Measurements from ENCODE around the gene SHROOM3.

The SHROOM3 gene

DNA sequence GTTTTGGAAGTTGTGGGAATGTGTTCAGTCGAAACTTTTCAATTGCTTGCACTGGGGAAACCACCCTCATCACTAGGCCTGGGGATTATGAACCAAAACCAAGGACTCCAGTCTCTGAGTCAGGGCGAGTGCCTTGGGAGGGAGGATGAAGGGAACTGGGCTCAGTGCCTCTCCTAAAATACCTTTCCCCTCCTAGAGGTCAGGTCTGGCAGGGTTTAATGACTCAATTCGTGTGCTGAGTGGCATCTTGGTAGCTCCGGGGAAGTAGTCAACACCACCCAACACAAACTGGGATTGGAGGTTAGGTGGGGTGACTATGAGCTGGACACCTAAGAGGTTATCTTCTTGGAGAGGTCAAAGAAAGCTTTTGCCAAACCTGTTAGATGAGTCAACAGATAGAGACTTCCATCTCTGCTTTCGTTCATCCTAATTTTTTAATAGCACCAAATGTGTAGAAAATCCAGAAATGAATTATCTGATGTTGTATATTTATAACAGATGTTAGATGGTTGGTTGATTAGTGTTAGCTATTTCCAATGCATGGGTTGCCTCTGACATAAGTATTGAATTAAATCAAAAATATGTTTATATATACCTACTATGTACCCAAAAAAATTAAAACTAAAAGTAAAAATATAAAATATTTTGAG, 202.8 kb downstream of the SHROOM3 start:
- DNase-seq: no peak

DNA sequence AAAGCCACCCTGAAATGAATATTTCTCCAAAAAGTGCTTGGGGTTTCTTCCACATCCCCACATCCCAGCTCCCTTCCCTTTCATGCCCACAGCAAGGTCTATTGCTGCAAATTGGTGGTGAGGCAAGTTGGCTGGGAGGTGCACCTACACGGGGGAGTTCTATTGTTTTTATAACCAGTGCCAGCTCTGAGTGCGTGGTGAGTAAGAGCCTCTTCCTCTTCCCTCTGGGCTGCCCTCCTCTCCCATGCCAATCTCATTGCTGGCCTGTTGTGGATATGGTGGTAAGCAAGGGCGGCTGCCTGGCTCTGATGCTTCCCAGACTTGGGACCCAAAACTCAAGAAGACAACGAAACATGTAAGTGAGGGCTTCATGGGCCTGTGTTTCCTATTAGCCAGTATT, 204.3 kb downstream of the SHROOM3 start:
- no peak for DNase-seq

GRCh38 chr4:76640353-76640910, 205.4 kb downstream of the SHROOM3 start:
- DNase-seq: no peak

DNA sequence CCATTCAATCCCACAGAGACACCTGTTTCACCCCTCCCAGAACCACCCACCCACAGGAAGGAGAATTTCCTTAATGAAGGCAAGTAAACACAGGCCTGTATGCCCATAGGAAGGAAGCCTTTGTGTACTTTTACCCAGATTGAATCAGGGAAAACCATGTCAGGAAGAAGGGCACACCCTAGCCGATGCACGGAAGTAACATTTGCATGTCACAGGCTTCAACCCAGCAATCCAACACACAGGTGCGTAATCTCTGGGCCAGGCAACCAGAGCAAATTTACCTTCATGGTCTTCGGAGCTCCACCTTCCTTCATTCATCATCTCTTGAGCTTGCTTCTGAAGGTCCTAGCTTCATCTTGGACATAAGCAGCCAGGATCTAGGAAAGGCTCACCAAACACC, 206.3 kb downstream of the SHROOM3 start:
- no peak for DNase-seq

GRCh38 chr4:76641758-76642157, 206.7 kb downstream of the SHROOM3 start:
- no peak for DNase-seq

GRCh38 chr4:76644831-76645485, 209.9 kb downstream of the SHROOM3 start:
- DNase-seq: no peak

GRCh38 chr4:76649086-76649485, 214.1 kb downstream of the SHROOM3 start:
- no peak for DNase-seq

GRCh38 chr4:76651616-76652015, 216.6 kb downstream of the SHROOM3 start:
- DNase-seq: no peak

- DNase-seq: no peak
Observed at GRCh38 chr4:76652389-76652788, 217.4 kb downstream of the SHROOM3 start.

DNA sequence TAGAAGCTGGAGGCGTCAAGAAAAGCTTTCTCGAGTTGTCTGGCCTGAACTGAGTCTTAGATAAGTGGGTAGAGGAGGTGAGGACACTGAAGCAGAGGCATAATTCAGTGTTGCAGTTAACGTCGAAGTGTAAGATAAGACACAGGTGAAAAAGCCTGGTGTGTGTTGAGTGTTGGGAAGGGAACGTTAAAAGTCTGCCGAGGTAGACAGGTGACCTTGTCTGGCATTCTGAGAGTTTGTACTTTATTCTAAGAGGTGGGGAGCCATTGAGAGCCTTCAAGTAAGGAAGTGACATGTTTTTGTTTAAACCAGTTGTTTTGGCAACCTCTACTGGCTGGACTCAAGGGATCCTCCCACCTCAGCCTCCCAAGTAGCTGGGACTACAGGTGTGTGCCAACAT, 219.1 kb downstream of the SHROOM3 start:
- no peak for DNase-seq

DNA sequence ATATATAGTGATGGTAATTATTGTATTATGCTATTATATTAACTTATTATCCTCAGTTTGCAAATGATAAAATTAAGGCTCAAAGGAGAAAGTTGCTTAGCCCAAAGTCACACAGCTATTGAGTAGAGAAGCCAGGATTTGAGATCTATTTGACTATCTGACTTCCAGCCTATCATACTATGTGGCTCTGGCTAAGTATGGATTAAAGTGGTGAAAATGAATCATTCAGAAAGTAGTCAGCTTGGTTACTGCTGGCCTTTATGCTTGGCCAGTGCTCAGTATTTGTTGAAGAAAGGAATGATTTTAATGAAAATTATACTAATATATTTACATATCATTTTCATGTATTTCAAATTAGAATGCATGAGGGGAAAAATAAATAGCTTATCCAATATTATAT, 219.8 kb downstream of the SHROOM3 start:
- DNase-seq: no peak

DNA sequence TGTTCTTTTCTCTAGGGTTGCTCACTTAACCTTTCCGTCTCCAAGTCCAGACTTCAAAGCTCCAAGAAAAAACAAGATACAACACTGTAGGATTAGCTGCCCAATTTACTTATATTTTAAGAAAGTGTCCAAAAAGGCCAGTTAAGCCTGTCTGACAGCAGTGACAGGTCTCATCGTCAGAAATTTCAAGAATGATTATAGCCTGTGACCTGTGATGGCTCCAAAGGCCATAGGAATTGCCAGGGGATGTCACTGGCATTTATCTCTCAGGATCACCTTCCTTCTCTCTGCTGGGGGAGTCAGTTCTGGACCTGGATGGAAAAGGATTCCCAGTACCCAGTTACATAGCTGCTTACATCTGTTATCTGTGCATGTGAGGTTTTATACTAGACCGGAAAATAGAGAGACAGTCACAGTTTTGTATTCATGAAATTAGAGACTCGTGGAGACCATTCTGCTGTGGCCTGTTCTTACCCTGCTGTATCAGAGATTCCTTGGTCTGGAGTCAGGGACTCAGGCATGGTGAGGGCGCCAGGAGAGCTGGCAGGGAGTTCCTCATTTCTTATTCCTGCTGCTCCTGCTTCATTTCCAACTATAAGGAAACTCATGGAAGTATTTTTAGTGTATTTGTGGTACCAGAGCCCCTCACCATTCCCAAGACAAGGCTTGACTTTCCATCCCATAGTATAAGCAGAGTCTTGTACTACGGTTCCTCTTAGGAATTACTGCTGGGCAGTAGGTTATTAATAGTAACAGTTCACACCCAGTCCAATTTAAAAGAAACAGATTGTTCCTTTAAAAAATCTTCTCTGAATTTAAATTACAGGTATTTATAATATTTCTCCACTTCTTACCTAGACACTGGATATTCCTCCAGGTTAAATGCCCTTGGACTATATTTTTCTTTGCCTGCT, 220.8 kb downstream of the SHROOM3 start:
- DNase-seq: no peak

GRCh38 chr4:76657443-76657842, 222.4 kb downstream of the SHROOM3 start:
- no peak for DNase-seq

DNA sequence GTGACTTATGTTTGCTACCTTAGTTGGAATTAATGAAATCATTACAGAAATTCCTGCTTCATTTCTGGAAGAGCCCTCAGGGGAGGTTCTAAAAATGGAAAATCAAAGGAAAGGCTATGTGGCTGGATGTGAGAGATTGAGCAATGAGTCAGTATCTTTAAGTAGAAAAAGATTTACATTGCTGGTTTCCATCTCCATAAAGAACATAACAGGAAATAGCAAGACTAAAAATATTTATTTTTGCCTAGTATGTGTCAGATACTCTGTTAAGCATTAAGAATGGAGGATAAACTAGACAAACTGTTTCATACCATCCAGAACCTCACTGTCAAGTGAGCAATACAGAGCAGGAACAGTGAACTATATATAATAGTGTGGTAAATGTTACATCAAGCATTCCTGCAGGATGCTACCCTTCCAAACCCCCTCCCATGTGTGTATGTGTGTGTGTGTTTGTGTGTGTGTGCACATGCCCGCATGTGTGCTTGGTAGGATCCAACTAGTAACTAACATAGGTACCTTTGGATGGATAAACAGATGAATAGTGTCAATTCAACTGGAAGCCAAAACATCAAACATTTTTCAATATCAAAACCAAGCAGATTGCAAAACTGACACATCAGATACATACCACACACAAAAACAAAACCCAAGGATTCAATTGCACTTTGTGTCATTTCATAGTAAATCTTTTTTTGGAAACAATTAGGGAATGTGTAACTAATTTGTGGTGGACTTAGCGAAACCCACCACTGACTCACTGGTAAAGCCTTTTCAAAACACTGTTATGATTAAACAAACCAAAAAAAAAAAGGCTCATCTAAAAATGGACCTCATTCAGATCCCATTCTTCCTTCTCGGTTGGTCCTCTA, 223.4 kb downstream of the SHROOM3 start:
- DNase-seq: no peak

DNA sequence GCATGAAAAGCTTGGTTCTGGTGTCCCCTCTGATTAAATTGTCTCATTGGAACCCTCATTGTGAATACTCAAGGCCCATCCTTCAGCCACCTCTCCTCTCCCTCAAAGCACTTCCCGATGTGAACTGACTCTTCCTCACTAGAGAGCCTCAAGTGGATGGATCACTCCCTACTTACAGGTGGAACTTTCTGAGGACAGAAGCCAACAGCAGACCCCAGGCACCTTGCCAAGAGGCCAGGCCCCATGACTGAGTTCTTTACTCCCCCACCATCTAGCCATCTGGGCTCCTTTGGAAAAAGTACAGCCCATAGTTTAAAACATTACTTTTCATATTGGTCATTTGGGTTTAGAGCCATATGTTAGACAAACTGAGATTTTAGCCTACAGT, 224.1 kb downstream of the SHROOM3 start:
- DNase-seq: no peak

DNA sequence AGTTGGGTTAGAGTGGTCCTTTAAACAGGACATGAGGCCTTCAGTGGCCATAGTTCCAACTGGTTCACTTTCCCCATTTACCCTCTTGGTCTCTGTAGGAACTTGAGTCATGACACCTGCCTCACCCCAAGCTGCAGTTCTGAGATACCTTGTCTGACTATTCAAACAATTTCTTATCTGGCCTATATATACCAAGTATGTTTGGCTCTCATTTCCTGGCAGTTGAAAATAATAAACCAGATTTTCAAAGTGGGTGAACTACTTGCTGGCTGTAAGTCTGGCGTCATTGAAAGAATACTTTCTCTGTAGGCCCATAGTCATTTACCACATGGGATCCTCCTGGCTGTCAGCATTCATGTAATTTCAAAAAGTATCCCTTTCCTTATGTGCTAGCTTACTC, 228.8 kb downstream of the SHROOM3 start:
- DNase-seq: no peak

- no peak for DNase-seq
Observed at GRCh38 chr4:76665153-76665552, 230.1 kb downstream of the SHROOM3 start.

DNA sequence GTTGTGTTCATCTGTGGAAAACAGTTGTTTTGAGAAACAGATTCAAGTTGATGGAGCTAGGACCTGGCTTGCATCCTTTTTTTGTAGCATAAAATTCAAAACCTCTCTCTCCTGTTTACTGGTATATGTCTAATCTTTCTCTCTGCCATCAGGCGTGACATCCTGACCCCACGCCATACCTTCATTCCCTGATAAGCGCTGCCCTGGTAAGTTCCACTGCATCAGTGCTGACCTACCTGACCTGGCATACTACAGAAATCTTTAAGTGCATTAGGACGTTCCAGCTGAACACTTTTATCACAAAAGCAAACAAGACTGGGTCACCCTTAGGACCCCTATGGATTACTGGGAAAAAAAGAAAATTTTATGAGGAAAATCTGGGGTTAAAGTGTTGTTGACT, 230.7 kb downstream of the SHROOM3 start:
- DNase-seq: no peak

DNA sequence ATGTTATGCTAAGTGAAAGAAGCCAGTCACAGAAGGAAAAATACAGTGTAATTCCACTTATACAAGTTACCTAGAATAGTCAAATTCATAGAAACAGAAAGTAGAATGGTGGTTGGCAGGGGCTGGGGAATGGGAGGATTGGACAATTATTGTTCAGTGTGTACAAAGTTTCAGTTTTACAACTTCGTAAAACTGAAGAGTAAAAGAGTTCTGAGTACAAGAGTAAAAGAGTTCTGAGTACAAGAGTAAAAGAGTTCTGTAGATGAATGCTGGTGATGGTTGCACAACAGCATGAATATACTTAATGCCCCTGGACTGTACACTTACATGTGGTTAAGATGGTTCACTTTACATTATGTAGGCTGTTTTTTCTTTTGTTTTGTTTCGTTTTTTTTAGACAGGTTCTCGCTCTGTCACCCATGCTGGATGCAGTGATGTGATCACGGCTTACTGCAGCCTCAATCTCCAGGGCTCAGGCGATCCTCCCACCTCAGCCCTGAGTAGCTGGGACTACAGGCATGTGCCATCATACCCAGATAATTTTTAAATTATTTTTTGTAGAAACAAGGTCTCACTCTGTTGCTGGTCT, 232.0 kb downstream of the SHROOM3 start:
- no peak for DNase-seq

GRCh38 chr4:76670631-76671030, 235.6 kb downstream of the SHROOM3 start:
- no peak for DNase-seq

GRCh38 chr4:76673362-76673761, 238.3 kb downstream of the SHROOM3 start:
- no peak for DNase-seq

GRCh38 chr4:76674983-76675382, 240.0 kb downstream of the SHROOM3 start:
- DNase-seq: no peak

All from CD4-positive, alpha-beta T cell treated with Interleukin-4 for 1 hour (primary cell).